Hepatocyte (in vitro differentiated cells): Measurements from ENCODE around the gene RNF135. TPM values are rescaled to one million over a fixed set of nuclear protein-coding genes. Genes with fewer than 3 reads are reported as not detected.

Experiments
- DNase-seq: peaks from one replicate; pipeline ENCODE4 v3.0.0-alpha.2; 2016; ENCODE audit warnings: low spot score
- H2AFZ ChIP-seq: fragments of 200-600 bp; sonication (generic); 2 replicates; pipeline ENCODE4 v1.6.0; 2016; ENCODE audit warnings: antibody characterized with exemption, mild to moderate bottlenecking
- H3K27ac ChIP-seq: fragments of 200-600 bp; sonication (generic); 2 replicates; pipeline ENCODE4 v1.5.1; 2016; ENCODE audit warnings: mild to moderate bottlenecking
- H3K27me3 ChIP-seq: fragments of 200-600 bp; sonication (generic); 2 replicates; pipeline ENCODE4 v1.6.1; 2016
- H3K36me3 ChIP-seq: fragments of 200-600 bp; sonication (generic); replicated peaks from 2 replicates; pipeline ENCODE4 v1.5.1; 2016; ENCODE audit warnings: low read depth; ENCODE audit not compliant: insufficient read depth
- H3K4me1 ChIP-seq: fragments of 200-600 bp; sonication (generic); 2 replicates; pipeline ENCODE4 v1.5.1; 2016; ENCODE audit warnings: mild to moderate bottlenecking, moderate library complexity; ENCODE audit not compliant: insufficient read depth
- H3K4me2 ChIP-seq: fragments of 200-600 bp; sonication (generic); 2 replicates; pipeline ENCODE4 v1.6.0; 2016
- H3K4me3 ChIP-seq: fragments of 200-600 bp; sonication (generic); 2 replicates; pipeline ENCODE4 v1.5.1; 2016; ENCODE audit warnings: mild to moderate bottlenecking
- H3K79me2 ChIP-seq: fragments of 200-600 bp; sonication (generic); 2 replicates; pipeline ENCODE4 v1.6.0; 2017; ENCODE audit warnings: mild to moderate bottlenecking
- H3K9me2 ChIP-seq: fragments of 200-600 bp; sonication (generic); replicated peaks from 2 replicates; pipeline ENCODE4 v1.6.0; 2017; ENCODE audit warnings: mild to moderate bottlenecking; ENCODE audit not compliant: insufficient read depth
- H3K9me3 ChIP-seq: fragments of 200-600 bp; sonication (generic); 2 replicates; pipeline ENCODE4 v1.5.1; 2016; ENCODE audit warnings: low read depth, mild to moderate bottlenecking
- H4K20me1 ChIP-seq: fragments of 200-600 bp; sonication (generic); 2 replicates; pipeline ENCODE4 v1.6.0; 2016; ENCODE audit warnings: mild to moderate bottlenecking; ENCODE audit not compliant: insufficient read depth, poor library complexity, severe bottlenecking
- EZH2 ChIP-seq: fragments of 200-600 bp; sonication (generic); IDR thresholded peaks from 2 replicates; pipeline ENCODE4 v1.6.1; 2016; ENCODE audit warnings: antibody characterized with exemption, mild to moderate bottlenecking, borderline replicate concordance
- EZH2phosphoT487 ChIP-seq: fragments of 200-600 bp; sonication (generic); IDR thresholded peaks from one replicate; pipeline ENCODE4 v1.6.1; 2018; ENCODE audit warnings: antibody characterized with exemption, mild to moderate bottlenecking, low read depth, moderate library complexity; ENCODE audit not compliant: unreplicated experiment, severe bottlenecking
- WGBS: methylation state at CpG from one replicate; pipeline ENCODE4 v1.1.6; 2016; ENCODE audit warnings: low lambda C conversion rate; ENCODE audit errors: missing lambda C conversion rate; 5-methylcytosine and 5-hydroxymethylcytosine counted together
- polyA plus RNA-seq: library from polyadenylated mRNA; unstranded; fragments of >200 nt; fragmentation: Nextera tagmentation; extraction: Ambion mirVana; gene quantifications from 2 replicates; pipeline ENCODE4 v1.2.1, GENCODE V29; 2016
- total RNA-seq: library from RNA; depleted of rRNA; stranded (reverse); fragments of >200 nt; gene quantifications from 2 replicates; pipeline ENCODE4 v1.2.3, GENCODE V29; 2014
- TF ChIP-seq, protein P1 (sequence below): fragments of 200-600 bp; sonication (generic); IDR thresholded peaks from 2 replicates; pipeline ENCODE4 v1.5.1; 2016; ENCODE audit warnings: antibody characterized with exemption, mild to moderate bottlenecking; ENCODE audit not compliant: poor library complexity

Gene RNF135
- total and polyA plus RNA-seq, 2 experiments from 2014 or later: 8.9 to 16.7 TPM

DNA sequence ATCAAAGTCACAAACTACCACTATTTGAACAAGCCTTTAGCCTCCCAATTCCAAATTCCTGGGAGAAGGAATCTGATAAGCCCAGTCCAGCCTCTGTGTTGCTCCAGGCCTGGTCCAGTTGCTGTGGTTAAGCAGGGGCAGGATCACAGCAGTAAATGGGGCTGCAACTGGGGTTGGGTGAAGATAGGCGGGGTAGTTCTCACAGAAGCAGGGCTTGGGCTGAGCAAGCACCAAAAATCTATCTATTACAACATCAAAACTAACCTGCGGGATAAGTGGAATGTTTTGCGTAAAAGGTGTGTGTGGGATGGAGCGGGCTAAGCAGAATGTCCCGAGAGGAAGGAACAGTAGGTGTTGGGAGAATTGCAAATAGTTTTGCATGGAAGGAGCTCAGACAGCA is 23.0 kb upstream of the RNF135 start:
- Histone ChIP-seq H3K9me2 (no peaks in the 10 kb centered on the region), H2AFZ (no peak overlapping the region), H3K36me3 (no peaks in the 10 kb centered on the region), H3K4me2 (no peak overlapping the region), H3K79me2 (no peaks in the 10 kb centered on the region), H4K20me1 (no peaks in the 10 kb centered on the region), H3K27me3 (no peaks in the 10 kb centered on the region), H3K4me1 (no peaks in the 10 kb centered on the region), H3K27ac (no peak overlapping the region), H3K4me3 (no peak overlapping the region), H3K9me3 (no peaks in the 10 kb centered on the region)
- 92% methylated on average over 5 of the region's 5 CpGs for WGBS
- TF ChIP-seq EZH2: no peak
- no peak for TF ChIP-seq EZH2phosphoT487
- TF ChIP-seq, protein P1, sequence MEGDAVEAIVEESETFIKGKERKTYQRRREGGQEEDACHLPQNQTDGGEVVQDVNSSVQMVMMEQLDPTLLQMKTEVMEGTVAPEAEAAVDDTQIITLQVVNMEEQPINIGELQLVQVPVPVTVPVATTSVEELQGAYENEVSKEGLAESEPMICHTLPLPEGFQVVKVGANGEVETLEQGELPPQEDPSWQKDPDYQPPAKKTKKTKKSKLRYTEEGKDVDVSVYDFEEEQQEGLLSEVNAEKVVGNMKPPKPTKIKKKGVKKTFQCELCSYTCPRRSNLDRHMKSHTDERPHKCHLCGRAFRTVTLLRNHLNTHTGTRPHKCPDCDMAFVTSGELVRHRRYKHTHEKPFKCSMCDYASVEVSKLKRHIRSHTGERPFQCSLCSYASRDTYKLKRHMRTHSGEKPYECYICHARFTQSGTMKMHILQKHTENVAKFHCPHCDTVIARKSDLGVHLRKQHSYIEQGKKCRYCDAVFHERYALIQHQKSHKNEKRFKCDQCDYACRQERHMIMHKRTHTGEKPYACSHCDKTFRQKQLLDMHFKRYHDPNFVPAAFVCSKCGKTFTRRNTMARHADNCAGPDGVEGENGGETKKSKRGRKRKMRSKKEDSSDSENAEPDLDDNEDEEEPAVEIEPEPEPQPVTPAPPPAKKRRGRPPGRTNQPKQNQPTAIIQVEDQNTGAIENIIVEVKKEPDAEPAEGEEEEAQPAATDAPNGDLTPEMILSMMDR: no peak
- DNase-seq: no peak

GRCh38 chr17:30950189-30950588 is 20.6 kb upstream of the RNF135 start:
- H3K4me2 ChIP-seq: no peak overlapping the region
- H2AFZ ChIP-seq: no peak overlapping the region
- H3K9me2 ChIP-seq: no peaks in the 10 kb centered on the region
- H4K20me1 ChIP-seq: no peaks in the 10 kb centered on the region
- TF ChIP-seq, protein P1: no peak
- no peak for TF ChIP-seq EZH2phosphoT487
- TF ChIP-seq EZH2: no peak
- peak overlapping the region; percentile 81 for H3K27ac ChIP-seq
- H3K79me2 ChIP-seq: no peaks in the 10 kb centered on the region
- no peaks in the 10 kb centered on the region for H3K4me1 ChIP-seq
- no peaks in the 10 kb centered on the region for H3K27me3 ChIP-seq
- no peak for DNase-seq
- 97% methylated on average over 5 of the region's 5 CpGs for WGBS
- no peaks in the 10 kb centered on the region for H3K9me3 ChIP-seq
- no peak overlapping the region for H3K4me3 ChIP-seq
- H3K36me3 ChIP-seq: no peaks in the 10 kb centered on the region

GRCh38 chr17:30950669-30951399 is 20.0 kb upstream of the RNF135 start:
- Histone ChIP-seq H3K36me3 (no peaks in the 10 kb centered on the region), H3K27me3 (no peaks in the 10 kb centered on the region), H3K27ac (peak overlapping the region; percentile 81), H4K20me1 (no peaks in the 10 kb centered on the region), H3K4me3 (no peak overlapping the region), H2AFZ (no peak overlapping the region), H3K4me1 (no peaks in the 10 kb centered on the region), H3K4me2 (no peak overlapping the region), H3K79me2 (no peaks in the 10 kb centered on the region), H3K9me2 (no peaks in the 10 kb centered on the region), H3K9me3 (no peaks in the 10 kb centered on the region)
- WGBS: 75% methylated on average over 9 of the region's 9 CpGs
- TF ChIP-seq EZH2 (no peak), EZH2phosphoT487 (no peak)
- TF ChIP-seq, protein P1: no peak
- peak; percentile 91 for DNase-seq
